Hepatocyte (in vitro differentiated cells): ENCODE data around the gene ETV7.

ENCODE experiments used
- CTCF ChIP-seq: fragments of 200-600 bp; sonication (generic); IDR thresholded peaks from 2 replicates; pipeline ENCODE4 v1.5.1; 2016; ENCODE audit warnings: antibody characterized with exemption, mild to moderate bottlenecking; ENCODE audit not compliant: poor library complexity
- EZH2phosphoT487 ChIP-seq: fragments of 200-600 bp; sonication (generic); IDR thresholded peaks from one replicate; pipeline ENCODE4 v1.6.1; 2018; ENCODE audit warnings: antibody characterized with exemption, mild to moderate bottlenecking, low read depth, moderate library complexity; ENCODE audit not compliant: unreplicated experiment, severe bottlenecking

GRCh38 chr6:36414481-36414880, 27.0 kb upstream of the ETV7 start:
- TF ChIP-seq CTCF = no peak
- TF ChIP-seq EZH2phosphoT487 = no peak
